Gastroesophageal sphincter (tissue), 4 donors: Measurements from ENCODE around the gene NOTCH4. TPM values are rescaled to one million over a fixed set of nuclear protein-coding genes. Genes with fewer than 3 reads are reported as not detected.

Experiments
- ATAC-seq: fragments of 150-250 bp; one replicate; pipeline ENCODE4 v1.9.1; 2016; ENCODE audit warnings: mild to moderate bottlenecking, moderate library complexity
- H3K27ac ChIP-seq, 4 donors: fragments of 200-600 bp; sonication (generic) in 3 of 4; 1 replicate in 3 of 4; 2 replicates in 1 of 4; pipeline ENCODE4 v1.5.1; 2016 to 2019
- H3K27me3 ChIP-seq: fragments of 200-600 bp; sonication (generic); one replicate; pipeline ENCODE4 v1.5.1; 2019
- H3K36me3 ChIP-seq, 2 donors: fragments of 200-600 bp; sonication (generic); one replicate each; pipeline ENCODE4 v1.5.1; 2019; ENCODE audit warnings: control low read depth in 1 of 2
- H3K4me1 ChIP-seq, 3 donors: fragments of 200-600 bp; sonication (generic); 1 replicate in 2 of 3; 2 replicates in 1 of 3; pipeline ENCODE4 v1.5.1; 2016 to 2019; ENCODE audit warnings: control low read depth in 2 of 3
- H3K4me3 ChIP-seq, 2 donors: fragments of 200-600 bp; sonication (generic); one replicate each; pipeline ENCODE4 v1.5.1; 2019; ENCODE audit warnings: mild to moderate bottlenecking in 1 of 2, moderate library complexity in 1 of 2
- H3K9me3 ChIP-seq, 3 donors: fragments of 200-600 bp; sonication (generic); one replicate each; pipeline ENCODE4 v1.5.1; 2017 to 2019; ENCODE audit warnings: control low read depth in 2 of 3
- CTCF ChIP-seq, 4 experiments: fragments of 200-600 bp in 2 of 4; fragments of 450-650 bp in 2 of 4; sonication (generic) in 1 of 4; IDR thresholded peaks; one replicate each; pipeline ENCODE4 v1.5.1; 2017 to 2019; ENCODE audit warnings: antibody characterized with exemption in 4 of 4, mild to moderate bottlenecking in 2 of 4, moderate library complexity in 2 of 4
- EP300 ChIP-seq: sonication (generic); formaldehyde crosslinking; IDR thresholded peaks from one replicate; pipeline ENCODE4 v1.6.1; 2017; ENCODE audit warnings: antibody characterized with exemption, mild to moderate bottlenecking
- POLR2A ChIP-seq, 2 donors: fragments of 450-650 bp; IDR thresholded peaks; one replicate each; pipeline ENCODE4 v1.6.1; 2017; ENCODE audit warnings: antibody characterized with exemption in 2 of 2, mild to moderate bottlenecking in 2 of 2, moderate library complexity in 1 of 2
- POLR2AphosphoS5 ChIP-seq: sonication (generic); formaldehyde crosslinking; IDR thresholded peaks from one replicate; pipeline ENCODE4 v1.6.1; 2017; ENCODE audit warnings: antibody characterized with exemption
- WGBS, 2 donors: methylation state at CpG; one replicate each; pipeline ENCODE4 v1.1.5; 2018; ENCODE audit warnings: low coverage in 1 of 2; 5-methylcytosine and 5-hydroxymethylcytosine counted together
- total RNA-seq, 4 donors: library from RNA; depleted of rRNA; stranded (reverse); fragments of >200 nt; gene quantifications; one replicate each; pipeline ENCODE4 v1.1.0, GENCODE V29; 2016

NOTCH4 gene
- total RNA-seq, 4 donors from 2014 or later, result 10.9 to 26.0 (median 13.2) TPM

GRCh38 chr6:32234934-32235333 is 11.1 kb upstream of the NOTCH4 start:
- H3K27me3 ChIP-seq, result no peaks in the 10 kb centered on the region
- no peaks in the 10 kb centered on the region for H3K4me1 ChIP-seq
- peak overlapping the region in 2 of 4 donors; percentile 43 to 55 for H3K27ac ChIP-seq
- no peak overlapping the region for H3K4me3 ChIP-seq
- WGBS, 2 donors, result 20 to 33% methylated on average over 1 to 2 of the region's 4 CpGs
- no peaks in the 10 kb centered on the region for H3K36me3 ChIP-seq
- ATAC-seq, result no peak
- H3K9me3 ChIP-seq, result no peaks in the 10 kb centered on the region
- TF ChIP-seq CTCF (IDR thresholded peaks at IDR 0.05) (no peak), POLR2AphosphoS5 (no peak), POLR2A (IDR thresholded peaks at IDR 0.05) (no peak), EP300 (no peak)

- Histone ChIP-seq H3K27ac (no peak overlapping the region), H3K4me1 (no peaks in the 10 kb centered on the region), H3K9me3 (no peaks in the 10 kb centered on the region), H3K27me3 (no peaks in the 10 kb centered on the region), H3K36me3 (no peaks in the 10 kb centered on the region), H3K4me3 (no peak overlapping the region)
- ATAC-seq, result no peak
- no peak for TF ChIP-seq CTCF (IDR thresholded peaks at IDR 0.05)
- TF ChIP-seq EP300, result no peak
- no peak for TF ChIP-seq POLR2AphosphoS5
- no peak for TF ChIP-seq POLR2A (IDR thresholded peaks at IDR 0.05)
- 84 to 90% methylated on average over 2 to 7 of the region's 7 CpGs for WGBS, 2 donors
Measured at GRCh38 chr6:32226434-32226833, 2.6 kb upstream of the NOTCH4 start.

GRCh38 chr6:32224696-32225095 is 829 bp upstream of the NOTCH4 start:
- H3K27me3 ChIP-seq, result peaks cover 13% of the 10 kb centered on the region
- no peak for ATAC-seq
- TF ChIP-seq EP300, result no peak
- H3K36me3 ChIP-seq, result no peaks in the 10 kb centered on the region
- no peaks in the 10 kb centered on the region for H3K4me1 ChIP-seq
- WGBS, 2 donors, result 53% methylated on average over 1 of the region's 2 CpGs; no CpG with 5 or more reads in 1 of the 2 donors
- H3K4me3 ChIP-seq, result no peak overlapping the region
- H3K27ac ChIP-seq, result peak overlapping the region in 1 of 4 donors; percentile 41
- H3K9me3 ChIP-seq, result no peaks in the 10 kb centered on the region

GRCh38 chr6:32222333-32223230 is 1.3 kb downstream of the NOTCH4 start:
- ATAC-seq, result no peak
- peak overlapping the region in 1 of 2 donors; percentile 21 for H3K4me3 ChIP-seq
- TF ChIP-seq POLR2AphosphoS5 (no peak), CTCF (IDR thresholded peaks at IDR 0.05) (no peak), EP300 (no peak), POLR2A (IDR thresholded peaks at IDR 0.05) (no peak)
- no peaks in the 10 kb centered on the region for H3K4me1 ChIP-seq
- H3K27me3 ChIP-seq, result peaks cover 13% of the 10 kb centered on the region
- 40% methylated on average over 1 of the region's 8 CpGs; no CpG with 5 or more reads in 1 of the 2 donors for WGBS, 2 donors
- peak overlapping the region in 2 of 4 donors; percentile 41 to 48 for H3K27ac ChIP-seq
- H3K36me3 ChIP-seq, result no peaks in the 10 kb centered on the region
- no peaks in the 10 kb centered on the region for H3K9me3 ChIP-seq

GRCh38 chr6:32220021-32220420 is 3.8 kb downstream of the NOTCH4 start:
- Histone ChIP-seq H3K27ac (no peak overlapping the region), H3K4me3 (no peak overlapping the region), H3K36me3 (no peaks in the 10 kb centered on the region), H3K9me3 (no peaks in the 10 kb centered on the region), H3K27me3 (peaks cover 13% of the 10 kb centered on the region), H3K4me1 (no peaks in the 10 kb centered on the region)
- no peak for ATAC-seq
- no peak for TF ChIP-seq POLR2A (IDR thresholded peaks at IDR 0.05)
- no peak for TF ChIP-seq POLR2AphosphoS5
- no peak for TF ChIP-seq CTCF (IDR thresholded peaks at IDR 0.05)
- TF ChIP-seq EP300, result no peak
- WGBS, 2 donors, result 47% methylated on average over 2 of the region's 4 CpGs; no CpG with 5 or more reads in 1 of the 2 donors
